OCI-M2 (cell line): ENCODE results near the gene STAT2.
"Not testable (repeated sequence)": the region's sequence is repeated elsewhere in the genome, so short reads cannot be mapped to it uniquely, and the experiment has no call there.

Source experiments
- DNase-seq: peaks from one replicate; lab custom pipeline; 2025; ENCODE audit not compliant: unreplicated experiment; lab: John Stamatoyannopoulos, UW

STAT2 gene

DNA sequence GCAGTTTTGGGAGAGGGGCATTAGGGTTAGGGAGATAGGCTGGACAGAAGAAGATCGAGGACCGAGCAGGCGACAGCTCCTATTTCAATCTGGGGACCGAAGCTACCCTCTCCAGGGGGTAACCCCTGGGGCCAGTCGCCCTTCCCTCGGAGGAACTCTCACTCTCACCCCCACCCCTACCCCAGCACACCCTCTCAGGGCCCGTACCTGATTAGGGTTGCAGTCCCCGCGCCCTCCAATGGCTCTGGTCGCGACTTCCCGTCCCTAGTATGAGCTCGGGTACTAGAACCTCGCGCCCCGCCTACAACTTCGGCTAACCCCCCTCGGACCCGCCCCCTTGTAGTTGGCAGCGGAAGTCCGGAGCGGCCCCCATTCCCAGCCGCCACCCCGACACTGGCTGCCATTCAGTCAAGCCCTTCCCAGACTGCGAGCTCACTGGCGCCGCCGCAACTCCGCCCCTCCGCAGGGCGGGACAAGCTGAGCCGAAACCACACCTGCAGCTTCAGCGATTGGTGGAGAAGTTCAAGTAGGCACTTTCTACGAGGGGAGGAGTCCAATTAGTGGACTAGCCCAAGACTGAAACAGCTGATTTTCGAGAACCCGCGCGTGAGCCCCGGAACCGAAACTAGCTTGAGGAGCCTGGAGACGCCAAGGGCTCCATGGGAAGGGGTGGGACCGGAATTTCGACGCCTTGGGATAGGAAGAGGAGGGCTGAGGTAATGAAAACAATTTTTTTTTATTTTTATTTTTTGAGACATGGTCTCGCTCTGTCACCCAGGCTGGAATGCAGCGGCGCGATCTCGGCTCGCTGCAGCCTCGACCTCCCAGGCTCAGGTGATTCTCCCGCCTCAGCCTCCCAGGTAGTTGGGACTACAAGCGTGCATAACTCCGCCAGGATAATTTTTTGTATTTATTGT, at the start of gene STAT2:
STAT2 (minus strand) TSS at position 257 of the 917 bp plus-strand sequence. CDS start 3,536 bp downstream, outside the sequence.
- peak; percentile 90 for DNase-seq

DNA sequence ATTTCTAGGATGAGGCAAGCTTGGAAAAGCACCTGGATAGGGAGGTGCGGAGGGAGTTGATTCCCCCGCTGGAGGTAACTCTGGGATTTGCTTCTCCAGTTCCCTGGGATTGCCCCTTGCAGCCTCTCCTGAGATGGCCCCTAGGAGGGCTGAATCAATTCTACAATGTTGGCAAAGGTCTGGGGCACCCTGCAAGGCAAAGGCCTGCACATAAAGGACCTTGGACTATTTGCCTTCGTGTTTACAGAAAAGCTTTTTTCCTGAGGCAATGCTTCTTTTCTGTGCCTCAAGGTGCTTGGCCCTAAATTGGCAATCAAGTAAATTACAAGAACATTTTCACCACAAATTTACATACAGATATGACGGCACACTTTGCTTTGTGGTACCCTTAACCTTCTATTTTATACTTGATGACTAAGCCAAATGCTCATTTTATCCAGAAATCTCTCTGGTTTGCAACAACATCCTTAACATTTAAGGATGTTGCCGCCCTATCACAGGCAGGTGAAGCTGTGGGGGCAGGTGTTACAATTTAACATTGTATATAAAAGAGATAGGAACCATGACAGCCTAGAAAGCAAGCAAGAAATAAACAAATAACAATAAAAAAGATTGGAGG, 49.0 kb upstream of the STAT2 start:
- DNase-seq = no peak

GRCh38 chr12:56404227-56404626, 44.3 kb upstream of the STAT2 start:
- not testable (repeated sequence) for DNase-seq

DNA sequence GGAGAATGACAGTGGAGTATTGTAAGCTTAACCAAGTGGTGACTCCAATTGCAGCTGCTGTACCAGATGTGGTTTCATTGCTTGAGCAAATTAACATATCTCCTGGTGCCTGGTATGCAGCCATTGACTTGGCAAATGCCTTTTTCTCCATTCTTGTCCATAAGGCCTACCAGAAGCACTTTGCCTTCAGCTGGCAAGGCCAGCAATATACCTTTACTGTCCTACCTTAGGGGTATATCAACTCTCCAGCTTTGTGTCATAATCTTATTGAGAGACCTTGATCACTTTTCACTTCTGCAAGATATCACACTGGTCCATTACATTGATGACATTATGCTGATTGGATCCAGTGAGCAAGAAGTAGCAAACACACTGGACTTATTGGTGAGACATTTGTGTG, 41.7 kb upstream of the STAT2 start:
- not testable (repeated sequence) for DNase-seq

DNA sequence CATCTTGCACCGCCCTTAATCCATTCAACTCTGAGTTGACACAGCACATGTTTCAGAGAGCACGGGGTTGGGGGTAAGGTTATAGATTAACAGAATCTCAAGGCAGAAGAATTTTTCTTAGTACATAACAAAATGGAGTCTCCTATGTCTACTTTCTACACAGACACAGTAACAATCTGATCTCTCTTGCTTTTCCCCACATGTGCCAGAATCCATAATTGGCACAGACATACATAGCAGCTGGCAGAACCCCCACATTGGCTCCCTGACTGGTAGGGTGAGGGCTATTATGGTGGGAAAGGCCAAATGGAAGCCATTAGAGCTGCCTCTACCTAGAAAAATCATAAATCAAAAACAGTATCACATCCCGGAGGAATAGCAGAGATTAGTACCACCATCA, 41.2 kb upstream of the STAT2 start:
- DNase-seq = not testable (repeated sequence)

DNA sequence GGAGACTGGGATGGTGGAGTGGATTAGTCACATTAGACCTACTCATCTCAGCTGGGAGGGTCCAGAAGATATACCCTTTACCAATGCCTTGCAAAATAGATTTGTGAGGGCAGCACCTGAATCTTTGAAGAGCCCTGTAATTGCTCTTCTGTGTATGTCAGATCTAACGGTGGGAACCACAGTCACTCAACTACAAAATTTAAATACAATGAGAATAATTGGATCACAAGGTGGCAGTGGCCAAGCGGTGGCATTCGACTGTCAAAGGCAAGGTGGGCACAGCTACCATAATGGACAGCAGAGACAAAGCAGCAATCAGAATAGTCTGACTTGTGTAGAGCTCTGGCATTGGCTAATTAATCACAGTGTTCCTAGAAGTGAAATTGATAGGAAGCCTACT, 39.6 kb upstream of the STAT2 start:
- DNase-seq = not testable (repeated sequence)

- DNase-seq = no peak
These were observed 38.4 kb upstream of the STAT2 start for GRCh38 chr12:56398324-56398723.

DNA sequence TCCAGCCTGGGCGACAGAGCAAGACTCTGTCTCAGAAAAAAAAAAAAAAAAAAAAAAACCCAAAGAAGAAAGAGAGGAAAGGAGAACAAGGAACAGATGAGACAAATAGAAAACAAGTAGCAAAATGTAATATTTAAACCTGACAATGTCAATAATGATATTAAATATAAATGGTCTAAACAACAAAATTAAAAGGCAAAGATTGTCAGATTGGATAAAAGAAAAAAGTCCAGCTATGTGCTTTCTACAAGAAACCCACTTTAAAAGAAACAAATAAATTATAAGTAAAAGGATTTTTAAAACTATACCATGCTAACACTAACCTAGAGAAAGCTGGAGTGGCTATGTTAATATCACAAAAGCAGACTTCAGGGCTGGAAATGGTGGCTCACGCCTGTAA, 32.4 kb upstream of the STAT2 start:
- DNase-seq = no peak

- DNase-seq = no peak
These were observed 31.8 kb upstream of the STAT2 start for GRCh38 chr12:56391721-56392120.

DNA sequence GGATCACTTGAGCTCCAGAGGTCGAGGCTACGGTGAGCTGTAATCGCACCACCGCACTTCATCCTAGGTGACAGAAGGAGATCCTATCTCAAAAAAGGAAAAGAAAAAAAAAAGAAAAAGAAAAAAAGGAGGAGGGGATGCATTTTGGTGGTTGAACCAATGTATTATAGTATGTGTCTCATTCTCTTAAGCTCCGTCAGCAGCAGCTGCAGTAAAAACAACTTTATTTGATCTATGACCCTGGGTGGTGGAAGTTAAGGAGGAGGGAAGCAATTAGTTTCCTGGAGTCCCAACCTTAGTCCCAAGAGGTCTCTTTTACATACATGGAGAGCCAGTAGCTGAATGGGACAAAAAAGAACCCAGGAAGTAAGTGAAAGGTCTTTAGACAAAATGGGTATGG, 29.5 kb upstream of the STAT2 start:
- DNase-seq = no peak

GRCh38 chr12:56387152-56387736, 27.3 kb upstream of the STAT2 start:
- DNase-seq = no peak

DNA sequence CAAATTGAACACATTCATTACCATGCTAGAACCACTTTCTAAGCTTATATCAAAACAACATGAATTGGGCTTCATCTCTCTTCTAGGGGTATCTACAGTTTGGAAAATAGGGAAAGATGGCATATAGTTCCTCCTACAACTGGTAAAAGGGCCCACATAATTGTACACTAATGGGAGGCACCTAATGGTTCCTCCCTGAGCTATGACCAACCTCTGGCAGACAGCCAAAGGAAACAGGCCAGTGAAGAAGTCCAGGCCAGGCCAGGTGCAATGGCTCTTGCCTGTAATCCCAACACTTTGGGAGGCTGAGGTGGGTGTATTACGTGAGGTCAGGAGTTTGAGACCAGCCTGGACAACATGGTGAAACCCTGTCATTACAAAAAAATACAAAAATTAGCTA, 26.0 kb upstream of the STAT2 start:
- DNase-seq = no peak

DNA sequence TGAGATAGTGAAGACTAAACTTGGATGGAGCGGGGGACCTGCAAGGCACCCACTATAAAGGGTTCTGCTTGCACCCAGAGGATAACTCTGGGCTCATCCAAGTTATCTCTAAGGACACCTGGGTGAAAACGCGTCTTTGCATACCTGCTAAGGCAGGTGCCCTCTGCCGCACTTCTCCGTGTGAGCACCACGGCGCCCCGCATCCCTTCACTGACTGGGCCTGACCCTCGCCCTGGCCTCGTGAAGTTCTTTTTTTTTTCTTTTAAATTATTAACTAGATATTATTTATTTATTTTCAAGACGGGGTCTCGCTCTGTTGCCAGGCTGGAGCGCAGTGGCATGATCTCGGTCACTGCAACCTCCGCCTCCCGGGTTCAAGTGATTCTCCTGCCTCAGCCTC, 22.7 kb upstream of the STAT2 start:
- no peak for DNase-seq

- DNase-seq = no peak
These were observed 18.0 kb upstream of the STAT2 start for GRCh38 chr12:56377989-56378316.

DNA sequence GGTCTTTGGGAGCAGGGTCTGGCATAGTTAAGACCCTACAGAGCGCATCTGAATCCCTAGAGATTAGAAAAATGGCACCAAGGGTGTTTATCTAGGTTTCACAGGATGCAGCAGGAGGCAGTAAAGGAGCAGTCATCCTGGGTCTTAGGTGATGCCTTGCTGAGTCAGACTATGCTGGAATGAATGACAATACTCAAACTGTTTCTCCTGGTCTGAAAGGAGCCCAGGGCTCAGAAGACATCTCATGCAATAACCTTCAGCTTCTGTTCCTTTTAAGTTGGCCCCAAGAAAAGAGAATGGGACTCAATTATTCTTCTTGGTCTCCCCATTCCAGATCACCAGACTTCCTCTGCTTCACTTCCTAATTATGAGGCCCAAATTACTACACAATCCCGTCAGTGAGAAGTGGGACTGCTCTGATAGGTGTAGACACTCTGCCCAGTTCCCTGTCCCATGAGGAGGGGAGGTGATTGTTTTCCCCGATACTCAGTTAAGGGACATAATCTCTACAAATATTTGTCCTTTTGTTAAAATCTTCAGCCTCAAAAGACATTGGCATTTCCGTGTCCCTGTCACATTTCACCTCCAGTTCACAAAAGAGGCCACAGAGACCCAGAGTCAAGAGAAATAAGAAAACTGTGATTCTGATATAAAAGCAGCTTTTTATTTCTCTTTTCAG, 17.5 kb upstream of the STAT2 start:
- no peak for DNase-seq

GRCh38 chr12:56375598-56376434, 15.9 kb upstream of the STAT2 start:
- DNase-seq = no peak

- no peak for DNase-seq
These were observed 15.1 kb upstream of the STAT2 start for GRCh38 chr12:56374726-56375597.

DNA sequence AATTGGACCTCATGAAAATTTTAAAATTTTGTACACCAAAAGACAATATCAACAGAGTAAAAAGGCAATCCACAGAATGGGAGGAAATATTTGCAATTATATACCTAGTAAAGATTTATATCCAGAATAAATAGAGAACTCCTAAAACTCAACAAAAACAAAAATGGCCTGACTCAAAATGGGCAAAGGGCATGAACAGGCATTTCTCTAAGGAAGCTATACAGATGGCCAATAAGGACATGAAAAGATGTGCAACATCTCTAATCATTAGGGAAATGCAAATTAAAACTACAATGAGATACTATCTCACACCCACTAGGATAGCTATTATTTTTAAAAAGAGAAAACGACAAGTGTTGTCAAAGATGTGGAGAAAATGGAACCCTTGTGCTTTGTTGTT, 13.6 kb upstream of the STAT2 start:
- no peak for DNase-seq

GRCh38 chr12:56366948-56367347, 7.0 kb upstream of the STAT2 start:
- no peak for DNase-seq
